GM18505 (cell line): ENCODE data around the gene MID1IP1.

ENCODE experiments used
- ATAC-seq: cut with Tn5 transposase; IDR thresholded peaks from one replicate; pipeline ENCODE4 v1.9.1; 2021; ENCODE audit not compliant: unreplicated experiment
- POLR2A ChIP-seq: IDR thresholded peaks from 4 replicates; pipeline ENCODE4 v1.6.1; 2011; ENCODE audit warnings: borderline replicate concordance; ENCODE audit not compliant: insufficient read depth, insufficient read length; ENCODE audit errors: extremely low read depth

MID1IP1 gene

GRCh38 chrX:38804682-38805431 lies 3.6 kb downstream of the MID1IP1 start:
- no peak for TF ChIP-seq POLR2A
- no peak for ATAC-seq

- peak; percentile 27 for ATAC-seq
- no peak for TF ChIP-seq POLR2A
These were observed 4.5 kb downstream of the MID1IP1 start for GRCh38 chrX:38805432-38806389.

- ATAC-seq, result no peak
- no peak for TF ChIP-seq POLR2A
These were observed 5.8 kb downstream of the MID1IP1 start for GRCh38 chrX:38806875-38807621.

- no peak for ATAC-seq
- no peak for TF ChIP-seq POLR2A
These were observed 6.6 kb downstream of the MID1IP1 start for GRCh38 chrX:38807873-38808272.

GRCh38 chrX:38811515-38812243 lies 10.4 kb downstream of the MID1IP1 start:
- no peak for TF ChIP-seq POLR2A
- ATAC-seq, result no peak

GRCh38 chrX:38816155-38816554 lies 14.9 kb downstream of the MID1IP1 start:
- no peak for TF ChIP-seq POLR2A
- ATAC-seq, result no peak

GRCh38 chrX:38817004-38817703 lies 15.9 kb downstream of the MID1IP1 start:
- TF ChIP-seq POLR2A, result no peak
- ATAC-seq, result no peak

GRCh38 chrX:38819163-38819562 lies 17.9 kb downstream of the MID1IP1 start:
- no peak for TF ChIP-seq POLR2A
- ATAC-seq, result no peak

- TF ChIP-seq POLR2A, result no peak
- ATAC-seq, result no peak
These were observed 18.4 kb downstream of the MID1IP1 start for GRCh38 chrX:38819709-38820108.

- no peak for TF ChIP-seq POLR2A
- no peak for ATAC-seq
These were observed 19.5 kb downstream of the MID1IP1 start for GRCh38 chrX:38820751-38821150.

GRCh38 chrX:38824176-38824575 lies 22.9 kb downstream of the MID1IP1 start:
- no peak for TF ChIP-seq POLR2A
- no peak for ATAC-seq

- no peak for ATAC-seq
These were observed 30.7 kb downstream of the MID1IP1 start for GRCh38 chrX:38831949-38832348.

More at GRCh38 chrX:38831949-38832348, 30.7 kb downstream of the MID1IP1 start:
- no peak for TF ChIP-seq POLR2A
